ENCODE results near the gene METTL24. TPM values are rescaled to one million over a fixed set of nuclear protein-coding genes. Genes with fewer than 3 reads are reported as not detected.

The METTL24 gene
- total RNA-seq, 4 donors from 2014 or later, result not detected

DNA sequence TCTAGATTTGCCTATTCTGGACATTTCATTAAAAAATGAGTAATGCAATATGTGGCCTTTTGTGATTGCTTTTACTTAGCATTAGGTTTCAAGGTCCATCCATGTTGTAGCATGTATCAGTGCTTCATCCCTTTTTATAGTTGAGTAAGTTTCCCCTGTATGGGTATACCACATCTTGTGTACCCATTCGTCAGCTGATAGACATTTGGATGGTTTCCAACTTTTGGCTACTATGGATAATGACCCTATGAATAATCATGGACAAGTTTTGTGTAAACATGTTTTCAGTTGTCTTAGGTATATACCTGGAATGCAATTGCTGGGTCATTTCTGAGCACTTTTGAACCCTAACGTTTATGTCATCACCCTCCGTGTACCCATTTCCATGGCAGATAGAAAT lies 15.4 kb downstream of the METTL24 start:
- H3K36me3 ChIP-seq, result no peaks in the 10 kb centered on the region
- H3K4me1 ChIP-seq, result no peaks in the 10 kb centered on the region
- no peaks in the 10 kb centered on the region for H3K9me3 ChIP-seq
- intact Hi-C loops (cut with DNase I; ENCODE audit: low total_unique reads), result no loop called here
- in situ Hi-C loops (cut with MboI; ENCODE audit: low sequenced_read_pairs in 4 of 4), result no loop called here
- TF ChIP-seq POLR2A (IDR thresholded peaks at IDR 0.05) (no peak), CTCF (IDR thresholded peaks at IDR 0.05 in 4 of 5, conservative IDR thresholded peaks at IDR 0.05 in 1 of 5) (no peak)
- H3K27me3 ChIP-seq, result no peaks in the 10 kb centered on the region
- ATAC-seq, result no peak
- no peak overlapping the region for H3K27ac ChIP-seq
- DNase-seq, result no peak
- no peak overlapping the region for H3K4me3 ChIP-seq

GRCh38 chr6:110341663-110342596 lies 16.2 kb downstream of the METTL24 start:
- in situ Hi-C loops (cut with MboI; ENCODE audit: low sequenced_read_pairs in 4 of 4), result no loop called here
- H3K27me3 ChIP-seq, result no peaks in the 10 kb centered on the region
- TF ChIP-seq CTCF (IDR thresholded peaks at IDR 0.05 in 4 of 5, conservative IDR thresholded peaks at IDR 0.05 in 1 of 5) (no peak), POLR2A (IDR thresholded peaks at IDR 0.05) (no peak)
- DNase-seq (no peak), ATAC-seq (no peak)
- intact Hi-C loops (cut with DNase I; ENCODE audit: low total_unique reads), result no loop called here
- H3K4me1 ChIP-seq, result no peaks in the 10 kb centered on the region
- H3K36me3 ChIP-seq, result no peaks in the 10 kb centered on the region
- no peak overlapping the region for H3K27ac ChIP-seq
- H3K4me3 ChIP-seq, result no peak overlapping the region
- H3K9me3 ChIP-seq, result no peaks in the 10 kb centered on the region

DNA sequence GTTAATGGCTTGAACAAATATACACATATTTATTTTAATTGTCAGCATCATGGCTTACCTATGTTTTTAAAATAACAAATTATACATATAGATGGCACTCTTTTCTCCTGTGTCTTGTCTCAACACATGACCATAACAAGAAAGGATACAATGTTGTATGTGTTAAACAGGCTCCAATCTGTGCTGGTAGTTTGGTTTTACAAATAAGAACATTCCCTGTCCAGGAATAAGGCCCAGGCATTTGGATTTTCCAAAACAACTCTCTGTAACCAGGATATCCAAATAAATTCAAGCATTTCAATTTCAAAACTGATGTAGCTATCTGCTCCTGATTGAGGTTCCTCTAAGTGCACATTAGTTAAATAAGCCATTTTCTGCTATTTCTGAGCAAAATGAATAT lies 17.1 kb downstream of the METTL24 start:
- intact Hi-C loops (cut with DNase I; ENCODE audit: low total_unique reads) (no loop called here), in situ Hi-C loops (cut with MboI; ENCODE audit: low sequenced_read_pairs in 4 of 4) (no loop called here)
- no peak for DNase-seq
- no peak overlapping the region for H3K27ac ChIP-seq
- no peak for TF ChIP-seq CTCF (IDR thresholded peaks at IDR 0.05 in 4 of 5, conservative IDR thresholded peaks at IDR 0.05 in 1 of 5)
- no peaks in the 10 kb centered on the region for H3K36me3 ChIP-seq
- no peaks in the 10 kb centered on the region for H3K9me3 ChIP-seq
- no peak overlapping the region for H3K4me3 ChIP-seq
- no peaks in the 10 kb centered on the region for H3K4me1 ChIP-seq
- ATAC-seq, result no peak
- H3K27me3 ChIP-seq, result no peaks in the 10 kb centered on the region

- H3K27me3 ChIP-seq, result no peaks in the 10 kb centered on the region
- H3K4me3 ChIP-seq, result no peak overlapping the region
- no peak overlapping the region for H3K27ac ChIP-seq
- no peak for TF ChIP-seq POLR2A (IDR thresholded peaks at IDR 0.05)
- no peak for TF ChIP-seq CTCF (IDR thresholded peaks at IDR 0.05 in 4 of 5, conservative IDR thresholded peaks at IDR 0.05 in 1 of 5)
- DNase-seq, result no peak
- no peaks in the 10 kb centered on the region for H3K4me1 ChIP-seq
- intact Hi-C loops (cut with DNase I; ENCODE audit: low total_unique reads), result no loop called here
- no peaks in the 10 kb centered on the region for H3K36me3 ChIP-seq
- in situ Hi-C loops (cut with MboI; ENCODE audit: low sequenced_read_pairs in 4 of 4), result no loop called here
- H3K9me3 ChIP-seq, result no peaks in the 10 kb centered on the region
- no peak for ATAC-seq
Observed at GRCh38 chr6:110340392-110340965, 17.7 kb downstream of the METTL24 start.
